ENCODE measurements around the gene CELSR1.

DNA sequence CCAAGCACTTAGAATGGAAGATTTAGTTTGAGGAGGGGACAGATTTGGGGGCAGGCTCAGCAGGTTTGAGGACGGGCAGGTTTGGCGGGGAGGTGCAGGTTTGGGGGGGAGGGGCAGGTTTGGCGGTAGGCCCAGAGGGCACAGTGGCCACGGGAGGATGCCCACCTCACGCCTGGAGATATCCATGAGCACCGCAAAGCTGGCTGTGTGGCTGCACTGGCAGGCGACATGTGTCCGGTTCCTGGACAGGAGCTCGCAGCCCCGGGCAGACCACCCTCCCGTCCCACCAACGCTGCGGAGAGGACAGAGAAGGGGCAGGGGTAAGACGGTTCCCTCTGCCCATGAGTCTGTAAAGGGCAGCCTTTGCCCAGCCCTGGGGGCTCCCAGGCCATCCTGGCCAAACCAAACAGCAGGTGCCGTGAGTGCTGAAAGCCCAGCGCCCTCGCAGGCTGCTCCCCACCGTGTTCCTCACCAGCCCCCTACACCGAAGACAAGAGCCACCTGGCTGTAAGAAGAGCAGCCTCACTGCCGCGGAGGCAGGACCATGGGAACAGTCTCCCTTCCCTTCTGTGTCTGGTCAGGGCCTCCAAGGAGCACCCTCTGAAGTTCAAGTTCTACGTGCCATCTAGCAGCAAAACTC is 158.9 kb downstream of the CELSR1 start:
- TF ChIP-seq CTCF (conservative IDR thresholded peaks at IDR 0.05): no peak
- TF ChIP-seq EZH2 (IDR thresholded peaks at IDR 0.05; ENCODE audit: low read depth): no peak
